G401.6 (cell line): ENCODE results near the gene HEXIM2.

Source experiments
- FAIRE-seq: peaks from 2 replicates; lab custom pipeline; 2012; peaks lifted over from hg19 to GRCh38; lab: Jason Lieb, UNC

HEXIM2 gene

GRCh38 chr17:45144199-45145034 lies 17.3 kb upstream of the HEXIM2 start:
- FAIRE-seq = no peak

GRCh38 chr17:45145035-45145389 lies 16.7 kb upstream of the HEXIM2 start:
- FAIRE-seq = no peak

DNA sequence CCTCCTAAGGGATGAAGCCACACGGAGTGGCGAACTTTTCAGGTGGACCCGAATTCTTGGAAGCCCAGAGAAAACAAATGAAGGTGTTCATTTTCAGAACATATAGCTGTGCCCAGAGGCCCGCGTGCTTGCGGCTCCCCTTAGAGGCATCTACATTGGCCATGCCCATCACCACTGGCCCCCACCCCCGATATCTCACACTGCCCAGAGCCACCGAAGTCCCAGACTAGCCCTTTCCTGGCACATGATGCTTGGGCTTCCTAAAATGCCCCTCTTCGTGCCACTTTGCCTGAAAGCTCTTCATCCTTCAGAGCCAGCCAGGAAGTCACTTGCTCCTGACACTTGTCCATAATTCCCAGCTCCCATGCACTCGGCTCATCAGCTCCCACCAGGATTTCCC lies 15.5 kb upstream of the HEXIM2 start:
- FAIRE-seq = no peak

- no peak for FAIRE-seq
These were observed 15.1 kb upstream of the HEXIM2 start for GRCh38 chr17:45146592-45146889.

GRCh38 chr17:45146890-45147580 lies 14.6 kb upstream of the HEXIM2 start:
- no peak for FAIRE-seq

- FAIRE-seq = no peak
These were observed 14.0 kb upstream of the HEXIM2 start for GRCh38 chr17:45147581-45148182.

GRCh38 chr17:45148183-45149036 lies 13.3 kb upstream of the HEXIM2 start, which contains the start of gene HEXIM1:
Gene HEXIM1 (plus strand): TSS chr17:45148475. CDS start chr17:45149191, 716 bp downstream.
- FAIRE-seq = peak; percentile 97

DNA sequence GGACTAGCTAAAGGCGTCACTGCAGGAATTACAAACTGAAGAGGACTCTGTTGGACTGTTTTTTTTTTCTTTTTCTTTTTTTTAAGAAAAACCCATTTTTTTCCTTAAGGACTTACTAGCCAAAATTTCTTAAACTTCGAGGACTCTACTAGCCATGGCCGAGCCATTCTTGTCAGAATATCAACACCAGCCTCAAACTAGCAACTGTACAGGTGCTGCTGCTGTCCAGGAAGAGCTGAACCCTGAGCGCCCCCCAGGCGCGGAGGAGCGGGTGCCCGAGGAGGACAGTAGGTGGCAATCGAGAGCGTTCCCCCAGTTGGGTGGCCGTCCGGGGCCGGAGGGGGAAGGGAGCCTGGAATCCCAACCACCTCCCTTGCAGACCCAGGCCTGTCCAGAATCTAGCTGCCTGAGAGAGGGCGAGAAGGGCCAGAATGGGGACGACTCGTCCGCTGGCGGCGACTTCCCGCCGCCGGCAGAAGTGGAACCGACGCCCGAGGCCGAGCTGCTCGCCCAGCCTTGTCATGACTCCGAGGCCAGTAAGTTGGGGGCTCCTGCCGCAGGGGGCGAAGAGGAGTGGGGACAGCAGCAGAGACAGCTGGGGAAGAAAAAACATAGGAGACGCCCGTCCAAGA lies 12.5 kb upstream of the HEXIM2 start:
- no peak for FAIRE-seq

DNA sequence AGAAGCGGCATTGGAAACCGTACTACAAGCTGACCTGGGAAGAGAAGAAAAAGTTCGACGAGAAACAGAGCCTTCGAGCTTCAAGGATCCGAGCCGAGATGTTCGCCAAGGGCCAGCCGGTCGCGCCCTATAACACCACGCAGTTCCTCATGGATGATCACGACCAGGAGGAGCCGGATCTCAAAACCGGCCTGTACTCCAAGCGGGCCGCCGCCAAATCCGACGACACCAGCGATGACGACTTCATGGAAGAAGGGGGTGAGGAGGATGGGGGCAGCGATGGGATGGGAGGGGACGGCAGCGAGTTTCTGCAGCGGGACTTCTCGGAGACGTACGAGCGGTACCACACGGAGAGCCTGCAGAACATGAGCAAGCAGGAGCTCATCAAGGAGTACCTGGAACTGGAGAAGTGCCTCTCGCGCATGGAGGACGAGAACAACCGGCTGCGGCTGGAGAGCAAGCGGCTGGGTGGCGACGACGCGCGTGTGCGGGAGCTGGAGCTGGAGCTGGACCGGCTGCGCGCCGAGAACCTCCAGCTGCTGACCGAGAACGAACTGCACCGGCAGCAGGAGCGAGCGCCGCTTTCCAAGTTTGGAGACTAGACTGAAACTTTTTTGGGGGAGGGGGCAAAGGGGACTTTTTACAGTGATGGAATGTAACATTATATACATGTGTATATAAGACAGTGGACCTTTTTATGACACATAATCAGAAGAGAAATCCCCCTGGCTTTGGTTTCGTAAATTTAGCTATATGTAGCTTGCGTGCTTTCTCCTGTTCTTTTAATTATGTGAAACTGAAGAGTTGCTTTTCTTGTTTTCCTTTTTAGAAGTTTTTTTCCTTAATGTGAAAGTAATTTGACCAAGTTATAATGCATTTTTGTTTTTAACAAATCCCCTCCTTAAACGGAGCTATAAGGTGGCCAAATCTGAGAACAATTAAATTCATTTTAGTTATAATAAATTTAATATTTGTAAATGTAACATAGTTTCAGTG lies 11.7 kb upstream of the HEXIM2 start:
- FAIRE-seq = no peak

- no peak for FAIRE-seq
These were observed 10.5 kb upstream of the HEXIM2 start for GRCh38 chr17:45150911-45151809.

GRCh38 chr17:45155029-45155428 lies 6.6 kb upstream of the HEXIM2 start:
- FAIRE-seq = no peak

- no peak for FAIRE-seq
These were observed 6.2 kb upstream of the HEXIM2 start for GRCh38 chr17:45155483-45155882.

DNA sequence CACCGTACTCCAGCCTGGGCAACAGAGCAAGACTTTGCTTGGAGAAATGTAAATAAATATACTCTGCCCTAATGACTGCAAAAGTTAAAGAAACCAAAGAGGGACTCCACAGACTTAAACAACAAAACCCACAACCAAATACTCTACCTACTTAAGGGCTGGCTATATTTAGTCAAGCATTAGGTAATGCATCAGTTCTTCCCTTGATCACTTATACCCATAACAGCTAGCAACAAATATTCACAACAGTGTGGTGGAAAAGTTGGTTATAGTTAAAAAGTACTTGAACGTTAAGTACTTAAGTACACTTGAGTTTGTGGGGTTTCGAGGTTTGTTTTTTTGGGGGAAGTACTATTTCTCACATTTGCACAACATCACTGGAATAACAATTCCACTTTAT lies 5.4 kb upstream of the HEXIM2 start:
- no peak for FAIRE-seq

- no peak for FAIRE-seq
These were observed 1.0 kb upstream of the HEXIM2 start for GRCh38 chr17:45160447-45161287.

DNA sequence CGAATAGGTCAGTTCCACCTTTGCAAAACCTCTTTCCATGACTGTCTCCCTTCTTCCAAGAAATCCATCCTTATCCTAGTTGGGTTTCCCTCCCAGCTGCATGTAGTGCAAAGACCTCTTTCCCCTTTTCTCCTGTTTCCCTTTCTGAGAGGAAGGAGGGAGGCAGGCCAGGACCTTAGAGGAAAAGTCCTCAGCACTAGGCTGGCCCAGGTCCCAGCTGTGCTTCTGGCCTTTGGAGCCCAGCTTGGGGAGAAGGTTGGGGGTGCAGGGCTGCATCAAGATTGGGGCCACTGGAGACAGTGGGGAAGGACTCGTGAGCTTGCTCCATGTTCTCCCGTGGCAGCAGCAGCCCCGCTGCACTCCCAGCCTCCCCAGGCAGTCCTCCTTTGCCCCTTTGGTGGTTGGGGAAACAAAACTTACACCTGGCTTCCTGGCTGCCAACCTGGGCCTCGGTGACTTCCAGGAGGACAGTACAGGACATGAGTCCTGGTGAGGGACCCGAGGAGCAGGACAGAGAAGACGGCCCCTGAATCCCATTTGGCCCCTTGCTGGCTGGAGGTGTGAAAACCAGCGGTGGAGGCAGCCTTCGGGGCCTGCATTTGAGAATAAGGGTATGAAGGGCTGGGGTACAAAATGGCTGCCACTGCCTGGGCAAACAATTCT lies 481 bp downstream of the HEXIM2 start:
- FAIRE-seq = no peak

DNA sequence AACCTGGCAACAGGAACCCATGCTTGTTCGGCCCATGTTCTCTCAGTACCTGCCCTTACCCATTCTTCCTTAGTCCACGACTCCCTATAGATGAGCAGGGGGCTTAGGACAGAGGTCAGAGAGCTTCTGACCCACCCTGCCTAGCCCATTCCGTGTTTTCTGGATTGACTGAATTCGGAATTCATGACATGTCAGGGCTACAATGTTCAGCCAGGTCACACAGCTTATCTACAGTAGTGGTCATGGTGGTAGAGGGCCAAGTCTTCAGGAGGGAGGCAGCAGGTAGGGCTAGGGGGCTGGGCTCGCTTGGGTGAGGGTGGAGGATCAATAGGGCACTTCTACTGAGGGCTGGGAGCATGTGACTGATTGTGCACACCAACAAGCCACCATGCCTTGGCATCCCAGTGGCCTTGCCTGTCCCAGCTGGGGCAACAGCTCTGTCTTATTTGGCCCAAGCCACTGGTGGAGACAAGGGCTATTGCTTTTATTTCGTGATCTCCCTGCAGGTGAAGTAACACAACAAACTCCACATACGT lies 3.1 kb downstream of the HEXIM2 start:
- no peak for FAIRE-seq

- FAIRE-seq = no peak
These were observed 7.5 kb downstream of the HEXIM2 start for GRCh38 chr17:45168991-45169752.
